Measurements from ENCODE around the gene MZB1.
A peak's percentile ranks its signal among the peaks of the same experiment; 100 is the strongest.
"Not testable (repeated sequence)": the region's sequence is repeated elsewhere in the genome, so short reads cannot be mapped to it uniquely, and the experiment has no call there.

Gene MZB1

GRCh38 chr5:139410121-139410992 lies 20.6 kb upstream of the MZB1 start:
- no peak for DNase-seq (ENCODE audit: low spot score)

- DNase-seq (ENCODE audit: low spot score): not testable (repeated sequence)
These were observed 19.4 kb upstream of the MZB1 start for GRCh38 chr5:139409116-139409515.

GRCh38 chr5:139408191-139408590 lies 18.5 kb upstream of the MZB1 start:
- DNase-seq (ENCODE audit: low spot score): no peak

- no peak for DNase-seq (ENCODE audit: low spot score)
These were observed 17.8 kb upstream of the MZB1 start for GRCh38 chr5:139407517-139407916.

- no peak for DNase-seq (ENCODE audit: low spot score)
These were observed 17.2 kb upstream of the MZB1 start for GRCh38 chr5:139406963-139407362.

GRCh38 chr5:139404484-139404840 lies 14.7 kb upstream of the MZB1 start:
- DNase-seq (ENCODE audit: low spot score): no peak

GRCh38 chr5:139403787-139404483 lies 14.2 kb upstream of the MZB1 start, which contains the start of gene SPATA24:
Gene SPATA24, minus strand, starts transcription at chr5:139404089. Its CDS starts 29 bp downstream, at chr5:139404060.
- peak; percentile 97 for DNase-seq (ENCODE audit: low spot score)

- DNase-seq (ENCODE audit: low spot score): no peak
These were observed 13.7 kb upstream of the MZB1 start for GRCh38 chr5:139403418-139403786.

- DNase-seq (ENCODE audit: low spot score): no peak
These were observed 12.9 kb upstream of the MZB1 start for GRCh38 chr5:139402561-139403158.

- no peak for DNase-seq (ENCODE audit: low spot score)
These were observed 11.8 kb upstream of the MZB1 start for GRCh38 chr5:139401546-139401945.

GRCh38 chr5:139399501-139400121 lies 9.9 kb upstream of the MZB1 start:
- no peak for DNase-seq (ENCODE audit: low spot score)

- no peak for DNase-seq (ENCODE audit: low spot score)
These were observed 8.2 kb upstream of the MZB1 start for GRCh38 chr5:139397921-139398320.

- no peak for DNase-seq (ENCODE audit: low spot score)
These were observed 7.0 kb upstream of the MZB1 start for GRCh38 chr5:139396691-139397090.

GRCh38 chr5:139395844-139396640 lies 6.3 kb upstream of the MZB1 start:
- no peak for DNase-seq (ENCODE audit: low spot score)

GRCh38 chr5:139394654-139395566 lies 5.2 kb upstream of the MZB1 start, which contains the start of gene PROB1:
Gene PROB1, minus strand, starts transcription at chr5:139395104. Its CDS starts 23 bp downstream, at chr5:139395081.
- no peak for DNase-seq (ENCODE audit: low spot score)

GRCh38 chr5:139394123-139394653 lies 4.5 kb upstream of the MZB1 start:
- no peak for DNase-seq (ENCODE audit: low spot score)

GRCh38 chr5:139393497-139394122 lies 3.9 kb upstream of the MZB1 start:
- DNase-seq (ENCODE audit: low spot score): no peak

GRCh38 chr5:139392678-139393496 lies 3.2 kb upstream of the MZB1 start:
- peak; percentile 58 for DNase-seq (ENCODE audit: low spot score)

GRCh38 chr5:139392324-139392677 lies 2.6 kb upstream of the MZB1 start:
- DNase-seq (ENCODE audit: low spot score): no peak
